Common myeloid progenitor, CD34-positive (primary cell): ENCODE measurements around the gene RND2.

Experiments used
- CTCF ChIA-PET: fragments of 350-600 bp; sonication (Branson Sonifier 250); formaldehyde crosslinking; loops from one replicate; lab custom pipeline; 2021; ENCODE audit warnings: antibody characterized with exemption; lab: Charles Lee
- POLR2A ChIA-PET: fragments of 350-600 bp; sonication (Branson Sonifier 250); formaldehyde crosslinking; loops from one replicate; lab custom pipeline; 2021; ENCODE audit warnings: antibody characterized with exemption; lab: Charles Lee
- DNase-seq, 3 donors: peaks; one replicate each; pipeline versions ENCODE4 v3.0.0 to v3.0.0-alpha.2; 2013
- H3K27ac ChIP-seq, 2 experiments: 1 replicate in 1 of 2; 2 replicates in 1 of 2; pipeline ENCODE4 v1.7.0; 2013; ENCODE audit warnings: inconsistent platforms in 2 of 2, low read length in 2 of 2, mild to moderate bottlenecking in 2 of 2, low read depth in 1 of 2, moderate library complexity in 1 of 2; ENCODE audit not compliant: severe bottlenecking in 2 of 2, insufficient read depth in 1 of 2, poor library complexity in 1 of 2
- H3K27me3 ChIP-seq, 5 experiments: replicated peaks in 2 of 5; 1 replicate in 3 of 5; 2 replicates in 2 of 5; pipeline versions ENCODE4 v1.6.1 to v1.7.0; 2013; ENCODE audit warnings: low read length in 4 of 5, mild to moderate bottlenecking in 2 of 5, moderate library complexity in 2 of 5, inconsistent platforms in 1 of 5; ENCODE audit not compliant: insufficient read depth in 5 of 5, control insufficient read depth in 4 of 5
- H3K36me3 ChIP-seq, 4 experiments: 1 replicate in 2 of 4; 2 replicates in 2 of 4; pipeline versions ENCODE4 v1.6.1 to v1.7.0; 2013; ENCODE audit warnings: low read length in 3 of 4, control low read depth in 1 of 4, mild to moderate bottlenecking in 1 of 4; ENCODE audit not compliant: control insufficient read depth in 4 of 4, insufficient read depth in 4 of 4
- H3K4me1 ChIP-seq, 4 experiments: 1 replicate in 3 of 4; 2 replicates in 1 of 4; pipeline versions ENCODE4 v1.6.1 to v1.7.1; 2013; ENCODE audit warnings: low read length in 3 of 4, mild to moderate bottlenecking in 3 of 4, control low read depth in 1 of 4, inconsistent platforms in 1 of 4, moderate library complexity in 1 of 4; ENCODE audit not compliant: control insufficient read depth in 4 of 4, insufficient read depth in 4 of 4; ENCODE audit errors: control extremely low read depth in 1 of 4
- H3K4me3 ChIP-seq, 7 experiments: 1 replicate in 4 of 7; 2 replicates in 3 of 7; pipeline versions ENCODE4 v1.5.1 to v1.7.0; 2013; ENCODE audit warnings: mild to moderate bottlenecking in 7 of 7, low read length in 6 of 7, moderate library complexity in 6 of 7, inconsistent platforms in 2 of 7, low read depth in 2 of 7, control low read depth in 1 of 7; ENCODE audit not compliant: insufficient read depth in 4 of 7, control insufficient read depth in 1 of 7; ENCODE audit errors: extremely low read depth in 1 of 7
- H3K9me3 ChIP-seq, 5 experiments: 1 replicate in 4 of 5; 2 replicates in 1 of 5; pipeline versions ENCODE4 v1.6.1 to v1.7.1; 2013; ENCODE audit warnings: low read length in 4 of 5, mild to moderate bottlenecking in 2 of 5, inconsistent platforms in 1 of 5, low read depth in 1 of 5, moderate library complexity in 1 of 5; ENCODE audit not compliant: control insufficient read depth in 4 of 5, insufficient read depth in 2 of 5; ENCODE audit errors: control extremely low read depth in 1 of 5
- WGBS: methylation state at CpG from one replicate; pipeline ENCODE4 v1.1.5; 2013; ENCODE audit not compliant: insufficient coverage; 5-methylcytosine and 5-hydroxymethylcytosine counted together

Gene RND2

DNA sequence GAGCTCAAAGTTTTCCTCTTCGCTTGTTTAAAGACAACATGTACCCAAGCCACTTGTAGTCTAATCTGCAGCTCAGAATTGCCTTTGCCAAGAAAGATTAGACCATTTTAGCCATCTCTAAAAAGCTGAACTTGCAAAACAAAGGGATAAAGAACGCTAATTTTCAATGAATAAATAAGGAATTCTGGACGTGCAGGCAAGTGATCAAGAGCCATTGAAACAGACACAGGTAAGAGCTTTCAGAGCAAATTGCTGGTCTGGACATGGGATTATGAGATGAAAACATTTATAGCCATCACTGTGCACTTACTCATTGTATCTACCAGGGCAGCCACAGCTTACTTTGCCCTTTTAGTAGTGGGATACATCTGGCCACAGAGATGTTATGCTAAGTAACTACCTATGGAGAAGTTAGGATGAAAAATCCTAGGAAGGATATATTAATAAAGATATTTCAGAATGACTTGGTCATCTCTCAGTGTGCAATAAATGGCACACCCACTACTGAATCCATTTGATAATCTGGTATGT is 44.4 kb downstream of the RND2 start:
- POLR2A ChIA-PET, result no interaction called here
- WGBS, result 90% methylated on average over 2 of the region's 3 CpGs
- no peak overlapping the region for H3K4me3 ChIP-seq
- CTCF ChIA-PET, result interaction anchor here (1.4 kb wide), 1 partner anchor 143 kb away, joined by 3 read pairs; no protein-coding TSS in a partner anchor
- no peak for DNase-seq
- H3K27ac ChIP-seq, result no peak overlapping the region
- H3K9me3 ChIP-seq, result no peaks in the 10 kb centered on the region
- H3K36me3 ChIP-seq, result peaks cover 8 to 51% (median 14%) of the 10 kb centered on the region in 4 experiments
- H3K27me3 ChIP-seq, result no peaks in the 10 kb centered on the region
- H3K4me1 ChIP-seq, result no peaks in the 10 kb centered on the region

DNA sequence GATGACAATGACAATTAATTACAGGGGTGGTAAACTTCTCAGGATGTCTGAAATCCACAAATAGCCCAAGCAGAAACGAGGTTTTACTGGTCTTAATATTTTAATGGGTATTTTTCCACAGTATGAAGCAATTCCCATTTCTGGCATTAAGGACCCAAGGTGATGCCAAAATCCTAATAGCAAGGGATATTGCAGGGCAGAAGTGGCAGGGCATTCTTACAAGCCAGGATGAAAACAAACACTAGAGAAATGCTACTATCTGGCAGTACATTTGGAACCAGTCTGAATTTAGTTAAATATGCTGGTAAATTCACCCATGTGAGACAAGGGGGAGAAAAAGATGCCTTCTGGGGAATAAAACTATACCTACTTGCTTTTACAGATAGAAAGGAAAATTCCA is 45.2 kb downstream of the RND2 start:
- no peaks in the 10 kb centered on the region for H3K9me3 ChIP-seq
- no peaks in the 10 kb centered on the region for H3K27me3 ChIP-seq
- H3K4me3 ChIP-seq, result no peak overlapping the region
- ChIA-PET CTCF (interaction anchor here (1.3 kb wide), 1 partner anchor 12 kb away, joined by 5 read pairs; no protein-coding TSS in a partner anchor), POLR2A (no interaction called here)
- WGBS, result 100% methylated on average over 1 of the region's 1 CpG
- H3K27ac ChIP-seq, result no peak overlapping the region
- H3K4me1 ChIP-seq, result no peaks in the 10 kb centered on the region
- H3K36me3 ChIP-seq, result peaks cover 8 to 54% (median 17%) of the 10 kb centered on the region in 4 experiments
- no peak for DNase-seq

DNA sequence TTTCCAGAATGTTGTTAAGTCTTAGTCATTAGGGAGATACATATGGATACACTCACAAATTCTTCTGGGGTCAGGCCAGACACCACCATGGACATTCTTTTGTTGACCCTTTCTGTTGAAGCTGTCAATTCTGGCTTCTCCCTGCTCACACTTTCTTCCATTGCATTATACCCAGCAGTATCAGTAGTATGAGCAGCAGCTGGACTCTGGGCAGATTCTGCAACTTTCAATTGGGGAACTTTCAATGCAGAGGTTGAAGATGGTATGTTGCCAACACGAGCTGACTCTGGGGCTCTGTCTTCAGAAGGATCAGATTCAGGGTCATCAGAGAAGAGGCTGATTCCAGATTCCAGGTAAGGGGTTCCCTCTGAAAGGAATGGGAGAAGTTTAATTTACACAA is 45.8 kb downstream of the RND2 start:
- Histone ChIP-seq H3K9me3 (no peaks in the 10 kb centered on the region), H3K36me3 (peaks cover 8 to 53% (median 18%) of the 10 kb centered on the region in 4 experiments), H3K27me3 (no peaks in the 10 kb centered on the region), H3K4me3 (no peak overlapping the region), H3K27ac (no peak overlapping the region), H3K4me1 (no peaks in the 10 kb centered on the region)
- 100% methylated on average over 1 of the region's 1 CpG for WGBS
- ChIA-PET CTCF (interaction anchor here (0.8 to 1.3 kb wide), 2 partner anchors 11 to 18 kb away, joined by 3 to 5 read pairs; no protein-coding TSS in a partner anchor), POLR2A (no interaction called here)
- DNase-seq, result no peak

DNA sequence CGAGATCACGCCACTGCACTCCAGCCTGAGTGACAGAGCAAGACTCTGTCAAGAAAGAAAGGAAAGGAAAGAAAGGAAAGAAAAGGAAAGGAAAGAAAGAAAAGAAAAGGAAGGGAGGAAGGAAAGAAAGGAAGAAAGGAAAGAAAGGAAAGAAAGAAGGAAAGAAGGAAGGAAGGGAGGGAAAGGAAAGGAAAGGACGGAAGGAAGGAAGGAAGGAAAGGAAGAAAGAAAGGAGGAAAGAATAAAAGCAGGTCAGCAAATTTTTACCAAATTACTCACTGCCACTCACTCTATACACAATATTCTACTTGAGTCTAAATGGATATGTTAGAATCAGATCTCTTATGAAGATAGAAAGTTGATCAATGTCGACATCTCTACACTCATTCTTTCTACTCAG is 49.8 kb downstream of the RND2 start:
- CTCF ChIA-PET, result interaction anchor here (1.1 kb wide), 1 partner anchor 32 kb away, joined by 4 read pairs; no protein-coding TSS in a partner anchor
- no peaks in the 10 kb centered on the region for H3K4me1 ChIP-seq
- no peaks in the 10 kb centered on the region for H3K27me3 ChIP-seq
- peaks cover 8 to 32% (median 22%) of the 10 kb centered on the region in 4 experiments for H3K36me3 ChIP-seq
- peak overlapping the region in 1 of 2 experiments; percentile 1 for H3K27ac ChIP-seq
- no peak overlapping the region for H3K4me3 ChIP-seq
- POLR2A ChIA-PET, result interaction anchor here (0.6 kb wide), 1 partner anchor 15 kb away, joined by 3 read pairs; no protein-coding TSS in a partner anchor
- 100% methylated on average over 2 of the region's 4 CpGs for WGBS
- no peaks in the 10 kb centered on the region for H3K9me3 ChIP-seq
- DNase-seq, result no peak

DNA sequence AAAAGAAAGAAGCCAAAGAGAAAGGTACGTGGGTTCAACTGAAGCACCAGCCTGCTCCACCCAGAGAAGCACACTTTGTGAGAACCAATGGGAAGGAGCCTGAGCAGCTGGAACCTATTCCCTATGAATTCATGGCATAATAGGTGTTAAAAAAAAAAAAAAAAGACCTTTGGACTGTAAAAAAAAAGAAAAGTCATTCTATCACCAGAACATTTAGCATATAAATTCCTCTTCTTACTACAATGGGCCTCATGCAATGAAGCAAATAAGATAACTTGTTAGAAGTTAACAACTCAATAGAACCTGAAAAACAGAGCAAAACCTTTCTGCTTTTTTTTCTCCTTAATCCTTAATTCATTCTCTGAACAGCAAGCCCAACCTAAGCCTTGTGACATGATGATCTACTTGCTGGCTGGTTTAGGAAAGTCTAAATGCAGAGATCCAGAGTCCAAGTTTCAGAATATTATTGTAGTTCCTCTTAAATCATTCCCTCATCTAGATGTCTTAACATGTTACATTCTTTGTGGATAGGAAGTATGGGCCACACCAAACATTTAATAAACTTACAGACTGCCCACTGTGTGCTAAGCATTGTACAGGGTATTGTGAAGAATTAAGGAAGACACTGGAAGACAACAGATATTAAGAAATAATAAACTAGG is 54.7 kb downstream of the RND2 start:
- POLR2A ChIA-PET, result no interaction called here
- WGBS, result no CpG with 5 or more reads among the region's 1 CpG

More for the DNA sequence above, 54.7 kb downstream of the RND2 start:
- CTCF ChIA-PET, result interaction anchor here (1.3 kb wide), 1 partner anchor 9 kb away, joined by 3 read pairs; no protein-coding TSS in a partner anchor
- H3K9me3 ChIP-seq, result no peaks in the 10 kb centered on the region
- H3K27ac ChIP-seq, result no peak overlapping the region
- H3K27me3 ChIP-seq, result no peaks in the 10 kb centered on the region
- H3K4me3 ChIP-seq, result no peak overlapping the region
- no peak for DNase-seq
- H3K4me1 ChIP-seq, result no peaks in the 10 kb centered on the region
- peaks cover 3 to 35% (median 19%) of the 10 kb centered on the region in 4 experiments for H3K36me3 ChIP-seq
